ENCODE results near the gene AHCY.
A peak's percentile ranks its signal among the peaks of the same experiment; 100 is the strongest.

The AHCY gene

DNA sequence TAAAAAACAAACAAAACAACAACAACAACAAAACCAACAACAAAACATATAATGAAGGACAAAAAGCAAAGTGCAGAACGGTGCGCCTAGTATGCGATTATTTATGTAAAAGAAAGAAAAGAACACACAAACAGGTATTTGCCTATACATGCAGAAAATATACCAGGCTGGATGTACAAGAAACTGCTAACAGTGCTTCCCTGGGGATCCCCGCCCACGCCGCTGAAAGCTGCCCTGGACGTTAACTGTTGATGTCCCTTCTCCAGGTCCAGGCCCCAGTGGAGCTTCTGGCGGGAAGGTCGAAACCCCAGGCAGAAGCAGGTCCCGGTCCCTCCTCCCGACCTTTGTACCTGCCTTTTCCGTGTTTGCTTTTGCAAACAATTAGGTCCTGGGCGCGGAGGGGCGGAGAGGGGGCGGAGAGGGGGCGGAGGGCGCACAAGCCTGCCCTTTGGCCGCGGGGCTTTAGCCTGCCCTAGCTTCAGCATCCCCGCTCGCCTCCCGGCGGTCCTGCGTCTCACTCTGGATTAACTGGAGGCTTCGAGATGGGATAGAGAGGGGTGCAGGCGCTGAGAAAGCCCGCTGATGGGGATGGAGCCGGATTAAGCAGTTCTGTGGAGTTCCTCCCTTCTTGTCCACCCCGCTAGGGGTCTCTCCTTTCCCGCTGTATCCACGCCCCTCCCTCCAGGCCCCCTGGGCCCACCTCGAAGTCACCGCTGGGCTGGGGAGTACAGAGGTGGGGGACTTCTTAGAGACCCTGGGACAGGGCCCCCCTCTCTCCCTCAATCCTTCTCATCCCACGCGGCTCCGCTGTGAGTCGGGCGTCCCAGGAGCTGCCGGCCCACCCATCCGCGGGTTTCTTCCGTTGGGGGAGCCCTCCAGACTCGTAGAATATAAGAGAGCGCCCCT lies 8.2 kb upstream of the AHCY start:
- no peak overlapping the region for H3K4me3 ChIP-seq (ENCODE audit: low read depth, low read length)
- TF ChIP-seq, protein P1, sequence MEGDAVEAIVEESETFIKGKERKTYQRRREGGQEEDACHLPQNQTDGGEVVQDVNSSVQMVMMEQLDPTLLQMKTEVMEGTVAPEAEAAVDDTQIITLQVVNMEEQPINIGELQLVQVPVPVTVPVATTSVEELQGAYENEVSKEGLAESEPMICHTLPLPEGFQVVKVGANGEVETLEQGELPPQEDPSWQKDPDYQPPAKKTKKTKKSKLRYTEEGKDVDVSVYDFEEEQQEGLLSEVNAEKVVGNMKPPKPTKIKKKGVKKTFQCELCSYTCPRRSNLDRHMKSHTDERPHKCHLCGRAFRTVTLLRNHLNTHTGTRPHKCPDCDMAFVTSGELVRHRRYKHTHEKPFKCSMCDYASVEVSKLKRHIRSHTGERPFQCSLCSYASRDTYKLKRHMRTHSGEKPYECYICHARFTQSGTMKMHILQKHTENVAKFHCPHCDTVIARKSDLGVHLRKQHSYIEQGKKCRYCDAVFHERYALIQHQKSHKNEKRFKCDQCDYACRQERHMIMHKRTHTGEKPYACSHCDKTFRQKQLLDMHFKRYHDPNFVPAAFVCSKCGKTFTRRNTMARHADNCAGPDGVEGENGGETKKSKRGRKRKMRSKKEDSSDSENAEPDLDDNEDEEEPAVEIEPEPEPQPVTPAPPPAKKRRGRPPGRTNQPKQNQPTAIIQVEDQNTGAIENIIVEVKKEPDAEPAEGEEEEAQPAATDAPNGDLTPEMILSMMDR (IDR thresholded peaks at IDR 0.05; ENCODE audit: control insufficient read depth, extremely low read depth, insufficient read depth), result no peak
- no peak for DNase-seq (ENCODE audit: low read depth)

DNA sequence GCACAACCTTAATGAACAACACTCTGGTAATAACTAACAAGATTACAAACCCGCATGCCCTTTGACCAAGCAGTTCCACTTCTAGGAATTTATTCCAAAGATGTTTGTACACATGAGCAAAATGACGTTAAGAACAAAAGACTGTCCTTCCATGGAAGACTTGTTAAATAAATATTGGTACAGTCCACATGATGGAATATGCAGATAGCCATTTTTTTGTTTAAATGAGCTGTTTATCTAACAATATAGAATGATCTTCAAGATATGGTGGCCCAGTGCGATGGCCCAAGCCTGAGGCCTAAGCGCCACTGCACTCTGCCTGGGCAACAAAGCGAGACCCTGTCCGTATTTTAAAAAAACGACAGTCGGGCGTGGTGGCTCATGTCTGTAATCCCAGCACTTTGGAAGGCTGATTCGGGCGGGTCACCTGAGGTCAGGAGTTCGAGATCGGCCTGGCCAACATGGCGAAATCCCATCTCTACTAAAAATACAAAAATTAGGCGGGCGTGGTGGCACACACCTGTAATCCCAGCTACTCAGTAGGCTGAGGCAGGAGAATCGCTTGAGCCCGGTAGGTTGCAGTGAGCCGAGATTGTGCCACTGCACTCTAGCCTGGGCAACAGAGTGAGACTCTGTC lies 7.4 kb upstream of the AHCY start:
- TF ChIP-seq, protein P1 (IDR thresholded peaks at IDR 0.05; ENCODE audit: control insufficient read depth, extremely low read depth, insufficient read depth), result no peak
- DNase-seq (ENCODE audit: low read depth), result peak; percentile 67
- H3K4me3 ChIP-seq (ENCODE audit: low read depth, low read length), result no peak overlapping the region

DNA sequence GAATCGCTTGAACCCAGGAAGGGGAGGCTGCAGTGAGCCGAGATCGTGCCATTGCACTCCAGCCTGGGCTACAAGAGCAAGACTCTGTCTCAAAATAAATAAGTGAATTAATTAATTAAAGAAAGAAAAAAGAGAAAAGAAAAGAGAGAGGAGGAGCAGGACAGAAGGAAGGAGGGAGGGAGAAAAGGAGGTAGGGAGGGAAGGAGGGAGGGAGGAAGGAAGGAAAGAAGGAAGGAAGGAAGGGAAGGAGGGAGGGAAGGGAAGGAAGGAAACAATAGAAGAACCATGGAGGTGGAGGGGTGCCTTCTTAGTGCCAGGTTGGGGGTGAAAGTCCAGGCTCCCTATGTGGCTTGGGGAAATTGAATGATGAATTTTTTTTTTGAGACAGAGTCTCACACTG lies 6.5 kb upstream of the AHCY start:
- no peak overlapping the region for H3K4me3 ChIP-seq (ENCODE audit: low read depth, low read length)
- TF ChIP-seq, protein P1 (IDR thresholded peaks at IDR 0.05; ENCODE audit: control insufficient read depth, extremely low read depth, insufficient read depth), result no peak
- no peak for DNase-seq (ENCODE audit: low read depth)

DNA sequence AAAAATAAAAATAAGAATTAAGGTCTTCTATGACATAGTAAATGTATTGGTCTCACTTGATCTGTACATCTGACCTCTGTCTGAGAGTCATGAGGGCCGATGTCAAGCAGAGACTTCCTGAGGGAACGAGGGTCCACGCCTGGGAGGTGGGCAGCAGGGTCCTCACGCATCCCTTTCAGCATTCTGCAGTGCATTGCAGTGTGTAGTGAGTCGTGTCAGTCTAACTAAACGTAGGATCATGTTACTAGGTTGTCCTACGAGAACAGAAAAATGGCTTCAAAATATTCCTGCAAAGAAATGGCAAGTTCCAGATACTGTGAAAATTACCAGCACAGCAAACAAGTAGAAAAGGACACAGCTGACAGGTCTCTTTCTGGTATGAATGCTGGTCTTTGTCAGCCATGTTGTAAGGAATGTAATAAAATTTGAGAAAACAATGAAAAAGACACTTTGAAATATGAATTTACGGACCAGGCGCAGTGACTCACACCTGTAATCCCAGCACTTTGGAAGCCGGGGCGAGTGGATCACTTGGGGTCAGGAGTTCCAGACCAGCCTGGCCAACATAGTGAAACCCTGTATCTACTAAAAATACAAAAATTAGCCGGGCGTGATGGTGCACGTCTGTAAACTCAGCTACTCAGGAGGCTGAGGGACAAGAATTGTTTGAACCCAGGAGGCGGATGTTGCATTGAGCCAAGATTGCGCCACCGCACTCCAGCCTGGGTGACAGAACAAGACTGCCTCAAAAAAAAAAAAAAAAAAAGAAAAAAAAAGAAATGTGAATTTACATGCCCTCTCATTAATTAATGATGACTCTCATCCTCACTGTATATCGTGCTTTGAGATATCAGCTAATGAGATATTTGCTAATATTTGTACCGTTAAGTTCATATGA lies 2.4 kb upstream of the AHCY start:
- H3K4me3 ChIP-seq (ENCODE audit: low read depth, low read length), result no peak overlapping the region
- no peak for DNase-seq (ENCODE audit: low read depth)
- TF ChIP-seq, protein P1 (IDR thresholded peaks at IDR 0.05; ENCODE audit: control insufficient read depth, extremely low read depth, insufficient read depth), result no peak

- DNase-seq (ENCODE audit: low read depth), result no peak
- TF ChIP-seq, protein P1 (IDR thresholded peaks at IDR 0.05; ENCODE audit: control insufficient read depth, extremely low read depth, insufficient read depth), result no peak
Measured at GRCh38 chr20:34302312-34302722, 838 bp downstream of the AHCY start.

GRCh38 chr20:34301587-34302311 lies 1.4 kb downstream of the AHCY start:
- no peak for DNase-seq (ENCODE audit: low read depth)
- TF ChIP-seq, protein P1 (IDR thresholded peaks at IDR 0.05; ENCODE audit: control insufficient read depth, extremely low read depth, insufficient read depth), result no peak
- H3K4me3 ChIP-seq (ENCODE audit: low read depth, low read length), result peak overlapping the region; percentile 84

More at GRCh38 chr20:34302312-34302722, 838 bp downstream of the AHCY start:
- H3K4me3 ChIP-seq (ENCODE audit: low read depth, low read length), result peak overlapping the region; percentile 84

Measured in LNCaP clone FGC (cell line).